ENCODE results near the gene MRPS24.

DNA sequence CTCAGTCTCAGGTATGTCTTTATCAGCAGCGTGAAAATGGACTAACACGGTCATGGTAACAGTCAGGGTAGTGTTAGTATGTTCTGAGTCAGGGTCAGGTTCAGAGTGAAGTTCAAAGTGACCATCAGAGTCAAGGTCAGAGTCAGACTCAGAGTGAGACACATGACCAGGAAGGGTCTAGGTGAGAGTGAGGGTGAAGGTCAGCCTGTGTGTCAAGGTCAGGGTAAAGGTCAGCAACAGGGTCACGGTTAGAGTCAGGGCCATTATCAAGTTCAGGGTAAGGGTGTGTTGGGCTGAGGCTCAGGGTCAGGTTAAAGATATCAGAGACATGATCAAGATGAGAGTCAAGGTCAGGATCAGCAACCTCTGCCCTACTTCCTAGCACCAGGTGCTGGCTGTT is 4.0 kb downstream of the MRPS24 start:
- TF ChIP-seq JUN (CRISPR knock-in tag; IDR thresholded peaks at IDR 0.05): no peak
- TF ChIP-seq CTCF (IDR thresholded peaks at IDR 0.05): no peak
- TF ChIP-seq ELF4 (CRISPR knock-in tag; IDR thresholded peaks at IDR 0.05; ENCODE audit: low read depth): no peak
- TF ChIP-seq NFYB (CRISPR knock-in tag; conservative IDR thresholded peaks at IDR 0.05; ENCODE audit: low read depth): no peak
- TF ChIP-seq TEAD1 (CRISPR knock-in tag; IDR thresholded peaks at IDR 0.05): no peak
- no peak for TF ChIP-seq FOXJ3 (CRISPR knock-in tag; IDR thresholded peaks at IDR 0.05; ENCODE audit: borderline replicate concordance)

Data from WTC11 (cell line).